Activated T-cell treated with anti-CD3 and anti-CD28 coated beads for 24 hours (primary cell): ENCODE measurements around the gene SCYL2.

ENCODE experiments used
- DNase-seq: peaks from one replicate; pipeline ENCODE4 v3.0.0-alpha.2; 2020; ENCODE audit warnings: low read depth

Gene SCYL2

DNA sequence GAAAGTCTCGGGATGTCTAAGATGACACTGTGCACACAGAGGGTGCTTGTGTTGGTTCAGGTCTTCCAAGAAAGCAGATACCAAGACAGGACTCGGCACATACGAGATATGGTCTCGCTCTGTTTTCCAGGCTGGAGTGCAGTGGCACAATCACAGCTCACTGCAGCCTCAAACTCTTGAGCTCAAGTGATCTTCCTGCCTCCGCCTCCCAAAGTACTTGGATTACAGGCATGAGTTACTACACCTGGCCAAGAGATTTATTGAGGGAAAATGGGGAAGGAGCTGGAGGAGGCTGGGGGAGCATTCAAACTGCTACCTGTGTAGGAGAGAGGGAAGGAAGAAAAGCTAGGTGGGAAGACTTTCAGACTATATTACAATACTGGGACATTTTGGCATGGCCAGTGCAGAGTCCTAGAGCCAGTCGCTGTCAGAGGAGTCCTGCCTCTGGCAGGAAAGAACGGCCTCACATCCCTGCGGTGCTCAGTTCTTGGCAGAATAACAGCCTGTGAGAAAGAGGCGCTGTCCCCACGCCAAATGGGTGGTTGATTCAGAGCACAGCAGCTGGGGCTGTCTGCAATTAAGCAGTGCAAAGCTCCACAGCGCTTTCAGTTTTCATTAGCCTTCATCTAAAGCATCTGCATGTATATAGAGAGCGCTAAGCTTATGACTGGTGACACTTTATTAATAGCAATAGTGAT is 108.2 kb downstream of the SCYL2 start:
- DNase-seq: no peak

DNA sequence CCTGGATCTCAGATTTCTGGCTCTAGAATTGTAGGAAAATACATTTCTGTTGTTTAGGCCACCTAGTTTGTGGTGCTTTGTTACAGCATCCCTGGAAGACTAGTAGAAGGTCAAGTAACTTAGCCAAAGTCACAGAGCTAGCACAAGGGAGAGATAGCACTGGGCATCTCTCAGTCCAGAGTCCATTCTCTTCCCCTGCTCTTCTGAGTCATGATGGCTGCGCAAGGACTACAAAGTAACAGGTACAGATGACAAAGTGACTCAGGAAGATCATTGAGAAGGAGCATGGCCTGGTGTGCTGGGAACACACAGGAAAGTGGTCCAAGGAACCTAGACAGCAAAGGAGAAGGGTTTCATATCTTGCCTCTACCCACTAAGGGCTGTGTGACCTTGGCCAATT is 109.2 kb downstream of the SCYL2 start:
- no peak for DNase-seq

DNA sequence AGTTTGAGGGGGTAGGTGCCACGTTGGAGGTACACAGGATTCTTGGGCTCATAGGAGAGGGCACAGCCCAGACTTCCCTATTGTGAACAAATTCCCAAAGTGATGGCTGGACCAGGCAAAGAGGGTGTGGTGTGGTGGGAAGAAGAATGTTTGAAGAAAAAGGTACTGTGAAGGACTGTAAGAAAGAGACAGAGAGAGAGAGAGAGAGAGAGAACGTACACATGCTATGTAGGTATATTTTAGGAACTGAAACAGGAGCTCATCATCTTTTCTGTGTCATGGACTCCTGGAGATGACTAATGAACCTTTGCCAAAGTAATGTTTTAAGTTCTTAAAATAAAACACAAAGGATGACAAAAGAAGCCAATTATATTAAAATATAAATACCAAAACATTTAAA is 114.4 kb downstream of the SCYL2 start:
- DNase-seq: no peak

DNA sequence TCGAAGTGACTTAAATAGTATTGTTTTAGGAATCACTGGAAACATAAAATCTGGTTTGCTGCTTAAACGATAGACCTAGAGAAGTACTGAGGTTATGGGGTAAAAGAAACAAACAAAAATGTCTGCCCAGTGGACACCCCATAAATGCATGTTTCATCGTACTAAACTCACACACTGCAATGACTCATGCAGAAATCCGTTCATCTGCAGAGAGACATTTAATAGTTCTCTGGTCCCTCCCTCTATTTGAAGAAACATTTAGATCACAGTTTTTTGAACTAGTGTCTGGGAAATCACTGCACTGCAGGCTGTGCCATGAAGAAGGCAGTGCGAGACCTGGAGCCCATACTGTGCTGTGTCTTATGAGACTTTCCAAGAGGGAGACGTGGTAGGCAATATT is 115.4 kb downstream of the SCYL2 start:
- DNase-seq: no peak

DNA sequence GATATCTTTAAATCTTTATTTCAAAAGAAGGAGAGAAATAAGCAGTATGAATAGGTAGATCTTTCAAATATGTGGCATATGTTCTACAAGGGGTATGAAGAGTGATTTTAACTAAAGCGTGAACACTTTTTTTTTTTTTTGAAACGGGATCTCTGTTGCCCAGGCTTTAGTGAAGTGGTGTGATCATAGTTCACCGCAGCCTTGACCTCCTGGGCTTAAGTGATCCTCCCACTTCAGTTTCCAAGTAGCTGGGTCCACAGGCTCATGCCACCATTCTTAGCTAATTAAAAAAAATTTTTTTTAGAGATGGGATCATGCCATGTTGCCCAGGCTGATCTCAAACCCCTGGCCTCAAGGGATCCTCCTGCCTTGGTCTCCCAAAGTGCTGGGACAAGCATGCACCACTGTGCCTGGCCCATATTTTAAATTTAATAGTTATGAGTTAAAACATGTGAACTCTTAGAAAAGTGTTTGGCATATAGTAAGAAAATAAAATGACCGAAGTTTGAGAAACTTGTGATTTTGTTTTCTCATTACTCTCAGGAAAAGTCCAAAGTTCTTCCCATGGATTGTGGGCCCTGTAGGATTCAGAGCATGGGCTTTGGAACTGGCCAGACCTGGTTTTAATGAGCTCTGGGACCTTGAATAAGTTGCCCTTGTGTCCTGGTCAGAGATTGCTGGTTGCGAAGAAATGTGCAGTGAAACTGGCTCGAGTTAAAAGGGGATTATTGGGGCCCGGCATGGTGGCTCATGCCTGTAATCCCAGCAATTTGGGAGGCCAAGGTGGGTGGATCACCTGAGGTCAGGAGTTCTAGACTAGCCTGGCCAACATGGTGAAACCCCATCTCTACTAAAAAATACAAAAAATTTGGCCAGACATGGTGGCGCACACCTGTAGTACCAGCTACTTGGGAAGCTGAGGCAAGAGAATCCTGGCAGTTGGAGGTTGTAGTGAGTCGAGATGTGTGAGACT is 116.9 kb downstream of the SCYL2 start:
- no peak for DNase-seq

DNA sequence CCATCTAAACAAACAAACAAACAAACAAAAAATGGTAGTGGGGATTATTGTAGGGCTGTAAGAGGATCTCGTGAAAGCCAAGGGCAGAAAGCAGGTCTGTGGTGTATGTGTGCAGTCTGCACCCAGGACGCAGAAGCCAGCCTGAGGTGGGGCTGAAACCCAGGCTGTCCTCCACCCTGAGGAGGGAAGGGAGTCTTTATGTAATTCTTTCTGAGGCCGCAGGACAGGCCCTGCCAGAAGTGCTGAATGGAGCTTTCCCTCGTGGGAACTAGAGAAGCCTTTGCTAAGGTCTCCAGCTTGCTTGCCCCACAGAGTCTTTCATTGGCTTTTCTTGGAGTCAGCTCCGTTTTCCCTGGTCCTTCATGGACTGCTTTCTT is 117.6 kb downstream of the SCYL2 start:
- DNase-seq: no peak

DNA sequence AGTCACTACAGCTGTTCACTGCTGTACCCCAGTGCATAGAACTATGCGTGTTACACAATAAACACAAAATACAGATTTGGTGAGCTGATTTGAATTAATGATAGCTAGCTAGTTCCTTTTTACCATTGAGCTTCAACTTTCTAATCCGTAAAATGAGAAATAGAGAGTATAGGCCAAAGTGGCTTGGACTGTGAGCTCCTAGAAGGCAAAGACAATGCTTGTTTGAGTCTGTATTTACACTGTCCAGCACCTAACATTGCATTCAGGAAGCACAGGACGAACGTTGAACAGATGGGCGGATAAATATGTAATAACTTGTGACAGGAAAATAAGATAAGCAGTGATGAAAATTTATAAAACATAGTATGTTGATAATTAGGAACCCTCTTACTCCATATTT is 121.4 kb downstream of the SCYL2 start:
- no peak for DNase-seq
